Testis (tissue), 3 donors: ENCODE results near the gene PRSS33. TPM values are rescaled to one million over a fixed set of nuclear protein-coding genes. Genes with fewer than 3 reads are reported as not detected.

Experiments used
- DNase-seq: peaks from one replicate; pipeline ENCODE4 v3.0.0-alpha.2; 2019
- H3K27ac ChIP-seq, 2 donors: fragments of 200-600 bp; sonication (generic); one replicate each; pipeline ENCODE4 v1.5.1; 2019
- H3K27me3 ChIP-seq: fragments of 200-600 bp; sonication (generic); one replicate; pipeline ENCODE4 v1.5.1; 2019
- H3K36me3 ChIP-seq: fragments of 200-600 bp; sonication (generic); one replicate; pipeline ENCODE4 v1.5.1; 2017; ENCODE audit warnings: low read depth; ENCODE audit errors: missing control alignments
- H3K4me1 ChIP-seq: fragments of 200-600 bp; sonication (generic); one replicate; pipeline ENCODE4 v1.5.1; 2019
- H3K4me3 ChIP-seq, 2 donors: fragments of 200-600 bp; sonication (generic); one replicate each; pipeline ENCODE4 v1.5.1; 2017 to 2019
- H3K9me3 ChIP-seq: fragments of 200-600 bp; sonication (generic); one replicate; pipeline ENCODE4 v1.5.1; 2017
- CTCF ChIP-seq, 3 experiments: fragments of 450-650 bp in 2 of 3; fragments of 200-600 bp in 1 of 3; sonication (generic) in 1 of 3; IDR thresholded peaks; one replicate each; pipeline ENCODE4 v1.5.1; 2016 to 2019; ENCODE audit warnings: antibody characterized with exemption in 3 of 3, mild to moderate bottlenecking in 2 of 3, moderate library complexity in 1 of 3
- POLR2A ChIP-seq: fragments of 450-650 bp; IDR thresholded peaks from one replicate; pipeline ENCODE4 v1.6.1; 2017; ENCODE audit warnings: antibody characterized with exemption, mild to moderate bottlenecking, moderate library complexity
- WGBS, 2 donors: methylation state at CpG; one replicate each; pipeline ENCODE4 v1.1.5; 2018; 5-methylcytosine and 5-hydroxymethylcytosine counted together
- intact Hi-C: fragments of 100-400 bp; cut with DNase I; formaldehyde crosslinking; loops from one replicate; pipeline ENCODE4 v1.15.1; 2023; ENCODE audit warnings: low total_unique reads
- polyA plus RNA-seq: library from polyadenylated mRNA; stranded (reverse); fragments of 350-450 nt; fragmentation: Illumina TruSeq; extraction: RNeasy Lipid Tissue Mini Kit (QIAGEN cat#74804); gene quantifications from one replicate; pipeline ENCODE4 v1.2.3, GENCODE V29; 2014; ENCODE audit warnings: low read depth, low replicate concordance; ENCODE audit not compliant: insufficient read depth
- total RNA-seq, 2 donors: library from RNA; depleted of rRNA; stranded (reverse); fragments of >200 nt; gene quantifications; one replicate each; pipeline ENCODE4 v1.2.3, GENCODE V29; 2016

Gene PRSS33
- total and polyA plus RNA-seq, 3 donors from 2014 or later, result 0.93 to 4.4 TPM; not detected in 1

GRCh38 chr16:2757344-2757743 is 30.0 kb downstream of the PRSS33 start:
- H3K27ac ChIP-seq, result no peak overlapping the region
- no peak for DNase-seq
- H3K4me3 ChIP-seq, result no peak overlapping the region
- intact Hi-C loops, result no loop called here
- peaks cover 3% of the 10 kb centered on the region for H3K36me3 ChIP-seq
- TF ChIP-seq POLR2A (no peak), CTCF (IDR thresholded peaks at IDR 0.05) (no peak)
- H3K27me3 ChIP-seq, result no peaks in the 10 kb centered on the region
- no peaks in the 10 kb centered on the region for H3K9me3 ChIP-seq
- WGBS, 2 donors, result 77 to 81% methylated on average over 11 of the region's 11 CpGs
- H3K4me1 ChIP-seq, result peaks cover 22% of the 10 kb centered on the region

- intact Hi-C loops, result no loop called here
- WGBS, 2 donors, result 72 to 84% methylated on average over 27 to 30 of the region's 30 CpGs
- no peaks in the 10 kb centered on the region for H3K9me3 ChIP-seq
- no peaks in the 10 kb centered on the region for H3K27me3 ChIP-seq
- TF ChIP-seq POLR2A, result no peak
- no peak overlapping the region for H3K27ac ChIP-seq
- H3K4me1 ChIP-seq, result peaks cover 27% of the 10 kb centered on the region
- no peak overlapping the region for H3K4me3 ChIP-seq
- DNase-seq, result no peak
- no peaks in the 10 kb centered on the region for H3K36me3 ChIP-seq
These were observed 30.9 kb downstream of the PRSS33 start for GRCh38 chr16:2756288-2757015.

- Histone ChIP-seq H3K9me3 (no peaks in the 10 kb centered on the region), H3K27ac (no peak overlapping the region), H3K27me3 (no peaks in the 10 kb centered on the region), H3K36me3 (no peaks in the 10 kb centered on the region), H3K4me3 (no peak overlapping the region), H3K4me1 (peaks cover 27% of the 10 kb centered on the region)
- 11 to 20% methylated on average over 3 of the region's 3 CpGs for WGBS, 2 donors
- intact Hi-C loops, result no loop called here
- DNase-seq, result no peak
- no peak for TF ChIP-seq CTCF (IDR thresholded peaks at IDR 0.05)
- TF ChIP-seq POLR2A, result no peak
These were observed 32.2 kb downstream of the PRSS33 start for GRCh38 chr16:2755158-2755557.

GRCh38 chr16:2753733-2754020 is 33.7 kb downstream of the PRSS33 start:
- Histone ChIP-seq H3K27me3 (no peaks in the 10 kb centered on the region), H3K9me3 (no peaks in the 10 kb centered on the region), H3K27ac (peak overlapping the region; percentile 93 to 100), H3K4me1 (peaks cover 27% of the 10 kb centered on the region), H3K4me3 (peak overlapping the region; percentile 91 to 95), H3K36me3 (no peaks in the 10 kb centered on the region)
- DNase-seq, result no peak
- intact Hi-C loops, result no loop called here
- TF ChIP-seq POLR2A (no peak), CTCF (IDR thresholded peaks at IDR 0.05) (no peak)
- WGBS, 2 donors, result 0 to 2% methylated on average over 7 of the region's 7 CpGs

- intact Hi-C loops, result no loop called here
- Histone ChIP-seq H3K27ac (peak overlapping the region; percentile 93 to 100), H3K27me3 (no peaks in the 10 kb centered on the region), H3K9me3 (no peaks in the 10 kb centered on the region), H3K4me3 (peak overlapping the region; percentile 91 to 95), H3K36me3 (no peaks in the 10 kb centered on the region), H3K4me1 (peaks cover 27% of the 10 kb centered on the region)
- 0 to 1% methylated on average over 12 to 65 of the region's 82 CpGs for WGBS, 2 donors
- DNase-seq, result peak; percentile 85
- TF ChIP-seq POLR2A (no peak), CTCF (IDR thresholded peaks at IDR 0.05) (no peak)
These were observed 34.3 kb downstream of the PRSS33 start for GRCh38 chr16:2752850-2753732.
